GM18951 (cell line): ENCODE results near the gene F10.

Experiments used
- POLR2A ChIP-seq: IDR thresholded peaks from 4 replicates; pipeline ENCODE4 v1.6.1; 2011; ENCODE audit warnings: mild to moderate bottlenecking; ENCODE audit not compliant: insufficient read length, insufficient read depth; ENCODE audit errors: extremely low read depth
- in situ Hi-C: fragments of 300-500 bp; cut with MboI; formaldehyde crosslinking; loops from one replicate; pipeline ENCODE4 v1.12.0; 2022; ENCODE audit warnings: low sequenced_read_pairs, mixed read lengths, inconsistent platforms; ENCODE audit not compliant: unreplicated experiment

Gene F10

GRCh38 chr13:113120300-113121182, 2.1 kb upstream of the F10 start:
- in situ Hi-C loops = no loop called here
- TF ChIP-seq POLR2A = no peak

GRCh38 chr13:113121183-113121927, 1.2 kb upstream of the F10 start:
- in situ Hi-C loops = no loop called here
- TF ChIP-seq POLR2A = no peak

- TF ChIP-seq POLR2A = no peak
- in situ Hi-C loops = no loop called here
Observed at GRCh38 chr13:113121928-113122471, 599 bp upstream of the F10 start.

- in situ Hi-C loops = no loop called here
Observed at GRCh38 chr13:113123226-113124201, 915 bp downstream of the F10 start.

GRCh38 chr13:113124211-113124970, 1.8 kb downstream of the F10 start:
- no peak for TF ChIP-seq POLR2A
- in situ Hi-C loops = no loop called here

More at GRCh38 chr13:113123226-113124201, 915 bp downstream of the F10 start:
- TF ChIP-seq POLR2A = no peak

GRCh38 chr13:113125506-113126264, 3.1 kb downstream of the F10 start:
- in situ Hi-C loops = no loop called here
- no peak for TF ChIP-seq POLR2A

- no peak for TF ChIP-seq POLR2A
- in situ Hi-C loops = no loop called here
Observed at GRCh38 chr13:113126265-113127150, 3.9 kb downstream of the F10 start.

- in situ Hi-C loops = no loop called here
- no peak for TF ChIP-seq POLR2A
Observed at GRCh38 chr13:113129480-113129879, 6.9 kb downstream of the F10 start.

- in situ Hi-C loops = no loop called here
Observed at GRCh38 chr13:113129921-113130750, 7.5 kb downstream of the F10 start.

GRCh38 chr13:113135281-113135760, 12.7 kb downstream of the F10 start:
- no peak for TF ChIP-seq POLR2A
- in situ Hi-C loops = no loop called here

More at GRCh38 chr13:113129921-113130750, 7.5 kb downstream of the F10 start:
- no peak for TF ChIP-seq POLR2A
